Fibroblast of upper back skin (primary cell): ENCODE measurements around the gene HSPB1.
"Not testable (repeated sequence)": the region's sequence is repeated elsewhere in the genome, so short reads cannot be mapped to it uniquely, and the experiment has no call there.

Experiments
- DNase-seq: peaks from one replicate; pipeline ENCODE4 v3.0.0-alpha.2; 2013

Gene HSPB1

DNA sequence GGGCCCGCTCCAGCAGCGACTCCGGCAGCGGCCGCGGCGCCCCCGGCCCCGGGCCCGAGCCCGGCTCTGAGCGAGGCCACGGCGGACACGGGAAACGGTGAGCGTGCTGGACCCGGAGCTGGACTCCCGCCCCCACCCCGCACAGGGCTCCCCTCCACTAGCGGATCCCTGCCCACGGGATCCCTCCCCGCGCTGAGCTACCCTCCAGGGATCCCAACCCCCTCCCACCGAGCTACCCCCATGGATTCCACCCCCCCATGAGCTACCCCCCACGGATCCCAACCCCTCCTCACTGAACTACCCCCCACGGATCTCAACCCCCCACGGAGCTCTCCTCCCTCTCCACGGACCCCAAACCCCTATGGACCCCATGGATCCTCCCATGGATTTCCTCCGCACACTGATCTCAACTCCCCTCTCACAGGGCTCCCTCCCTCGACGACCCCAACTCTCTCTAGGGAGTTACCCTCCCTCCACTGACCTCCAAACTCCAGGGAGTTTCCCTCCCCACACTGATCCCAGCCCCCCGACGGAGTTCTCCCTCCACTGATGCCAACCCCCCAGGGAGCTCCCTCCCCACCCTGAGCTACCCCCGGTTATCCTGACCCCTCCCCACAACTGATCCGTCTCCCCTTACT is 20.6 kb upstream of the HSPB1 start:
- no peak for DNase-seq

DNA sequence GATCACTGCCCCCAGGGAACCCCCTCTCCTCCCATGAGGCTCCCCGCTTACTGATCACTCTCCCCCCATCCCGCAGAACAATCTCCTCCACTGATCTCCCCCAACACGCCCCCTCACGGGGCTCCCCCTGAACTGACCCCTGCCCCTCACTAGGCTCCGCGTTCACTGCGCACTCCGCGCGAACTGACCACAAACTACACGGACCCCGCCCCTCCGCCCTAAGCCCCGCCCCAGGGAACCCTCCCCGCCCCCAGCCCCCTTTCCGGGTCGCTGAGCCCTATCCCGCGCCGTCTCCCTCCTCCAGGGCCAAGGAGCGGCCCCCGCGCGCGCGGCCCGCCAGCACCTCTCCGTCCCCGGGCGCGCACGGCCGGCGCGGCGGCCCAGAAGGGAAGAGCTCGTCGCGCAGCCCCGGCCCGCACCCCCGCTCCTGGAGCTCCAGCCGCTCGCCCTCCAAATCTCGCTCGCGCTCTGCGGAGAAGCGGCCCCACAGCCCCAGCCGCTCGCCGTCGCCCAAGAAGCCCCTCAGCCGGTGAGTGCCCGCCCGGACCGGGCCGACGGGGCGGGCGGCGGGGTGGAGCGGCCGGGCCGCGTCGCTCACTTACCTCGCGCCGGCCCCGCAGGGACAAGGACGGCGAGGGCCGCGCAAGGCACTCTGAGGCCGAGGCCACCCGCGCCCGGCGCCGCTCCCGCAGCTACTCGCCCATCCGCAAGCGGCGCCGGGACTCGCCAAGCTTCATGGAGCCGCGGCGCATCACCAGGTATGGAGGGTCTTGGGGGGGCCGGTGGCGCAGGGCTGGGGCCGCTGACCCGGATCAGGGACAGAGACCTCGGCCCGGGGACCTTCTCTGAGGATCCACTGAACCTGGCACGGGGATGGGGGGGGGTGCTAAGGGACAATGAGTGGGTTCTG is 19.9 kb upstream of the HSPB1 start:
- DNase-seq: no peak

DNA sequence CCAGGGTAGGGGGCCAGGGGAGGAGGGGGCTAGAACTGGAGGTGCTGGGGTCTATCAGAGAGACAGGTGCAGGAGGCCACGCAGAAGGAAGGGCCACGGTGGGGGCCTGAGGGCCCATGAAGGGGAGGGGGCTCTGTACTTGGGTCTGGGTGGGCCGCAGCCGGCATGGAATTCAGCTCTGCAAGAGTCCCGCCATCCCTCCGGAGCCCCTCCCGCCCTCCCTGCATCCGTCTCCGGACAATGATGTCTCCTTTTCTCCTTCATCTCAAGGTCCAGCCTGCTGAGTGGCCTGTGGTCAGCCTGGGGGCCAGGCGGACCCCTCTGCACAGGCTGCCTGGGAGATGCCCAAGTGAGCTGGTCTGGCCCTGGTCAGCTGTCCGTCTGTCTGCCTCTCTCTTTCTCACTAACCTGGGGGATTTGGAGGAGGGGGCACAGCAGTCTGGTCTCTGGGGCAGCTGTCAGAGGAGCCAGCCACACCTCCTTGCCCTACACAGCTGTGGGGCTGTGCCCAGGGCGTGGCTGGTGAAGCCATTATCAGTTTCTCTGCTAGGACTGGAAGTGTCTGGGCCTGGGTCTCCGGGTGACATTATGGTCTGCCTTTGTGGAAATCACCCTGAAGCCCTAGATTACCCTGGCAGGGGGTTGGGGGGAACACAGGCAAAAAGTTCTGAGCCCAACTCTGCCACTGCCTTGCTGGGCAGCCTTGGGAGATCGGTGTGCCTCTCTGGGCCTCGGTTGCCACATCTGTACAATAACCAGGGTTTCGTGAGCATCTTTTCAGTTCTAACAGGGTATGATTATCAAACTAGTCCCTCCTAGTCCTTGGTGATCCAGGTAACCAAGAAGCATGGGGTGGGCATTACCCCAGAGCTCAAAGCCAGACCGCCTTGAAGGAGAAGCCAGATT is 19.0 kb upstream of the HSPB1 start:
- no peak for DNase-seq

DNA sequence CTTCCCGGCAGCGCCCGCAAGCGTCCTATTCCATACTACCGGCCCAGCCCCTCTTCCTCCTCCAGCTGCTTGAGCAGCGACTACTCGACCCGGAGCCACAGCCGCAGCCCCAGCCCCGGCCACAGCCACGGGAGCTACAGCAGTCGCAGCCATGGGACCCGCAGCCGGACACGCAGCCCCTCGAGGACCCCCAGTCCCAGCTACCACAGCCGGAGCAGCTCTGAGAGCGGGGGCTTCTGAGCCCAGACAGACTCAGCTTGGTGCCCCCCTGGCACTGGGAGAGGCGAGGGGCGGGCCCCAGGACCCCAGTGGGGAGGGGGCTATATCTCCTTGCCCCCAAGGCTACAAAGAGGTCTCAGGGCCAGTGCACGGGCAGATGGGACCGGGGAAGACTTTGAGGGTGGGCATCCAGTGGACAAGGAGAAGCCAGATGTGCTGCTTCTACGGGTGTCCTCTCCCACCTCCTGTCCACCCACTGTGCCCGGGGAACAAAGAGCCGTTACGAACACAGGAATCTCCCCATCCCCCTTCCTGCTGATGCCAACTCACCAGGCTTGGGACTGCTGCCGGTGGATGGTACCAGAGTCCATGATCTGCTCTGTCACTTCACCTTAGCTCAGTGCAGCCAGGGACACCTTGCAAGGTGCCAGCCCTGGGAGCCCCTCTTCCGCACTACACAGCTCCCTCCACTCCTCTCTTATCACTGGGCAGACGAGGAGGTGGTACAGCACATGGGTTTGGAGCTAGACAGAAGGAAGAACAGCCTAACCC is 16.7 kb upstream of the HSPB1 start:
- no peak for DNase-seq

DNA sequence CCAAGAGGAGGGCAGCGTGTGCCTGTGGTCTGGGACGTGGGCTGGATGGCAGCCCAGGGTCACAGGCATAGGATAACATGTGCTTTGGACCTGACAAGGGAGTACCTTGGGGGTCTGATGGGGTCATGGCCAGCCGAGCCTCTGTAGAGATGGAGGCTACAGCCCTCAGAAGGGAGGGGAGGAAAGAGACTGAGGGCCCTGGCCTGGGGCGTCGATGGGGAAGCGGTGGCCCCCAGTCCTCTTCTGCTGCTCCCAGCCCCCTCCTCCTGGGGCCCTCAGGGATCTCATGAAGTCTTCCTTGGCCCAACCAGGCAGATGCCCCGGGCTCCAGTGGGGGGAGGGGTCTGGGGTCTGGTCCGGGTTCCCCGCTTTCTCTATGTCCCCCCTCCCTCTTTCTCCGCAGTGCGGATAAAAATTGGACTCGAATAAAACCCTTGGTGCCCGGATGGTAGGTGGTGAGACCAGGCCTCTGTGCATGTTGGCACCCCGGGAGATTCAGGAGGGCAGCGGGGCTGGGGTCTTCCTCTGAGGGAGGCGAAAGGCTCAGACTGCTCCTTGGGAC is 15.6 kb upstream of the HSPB1 start:
- DNase-seq: no peak

DNA sequence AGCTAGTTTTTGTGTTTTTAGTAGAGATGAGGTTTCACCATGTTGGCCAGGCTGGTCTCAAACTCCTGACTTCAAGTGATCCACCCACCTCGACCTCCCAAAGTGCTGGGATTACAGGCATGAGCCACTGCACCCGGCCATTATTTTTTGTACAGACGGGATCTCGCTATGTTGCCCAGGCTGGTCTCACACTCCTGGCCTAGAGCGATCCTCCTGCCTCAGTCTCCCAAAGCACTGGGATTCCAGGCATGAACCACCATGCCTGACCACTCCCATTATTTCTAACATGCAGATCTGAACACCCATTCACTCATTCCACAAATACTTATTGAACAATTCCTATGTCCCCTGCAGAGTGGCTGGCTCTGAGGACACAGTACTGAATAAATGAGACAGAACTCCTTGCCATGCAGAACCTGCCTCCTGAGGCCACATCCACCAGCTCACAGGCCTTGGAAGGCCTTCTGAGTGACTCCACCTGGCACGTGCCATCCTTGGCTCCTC is 11.6 kb upstream of the HSPB1 start:
- DNase-seq: peak; percentile 63

DNA sequence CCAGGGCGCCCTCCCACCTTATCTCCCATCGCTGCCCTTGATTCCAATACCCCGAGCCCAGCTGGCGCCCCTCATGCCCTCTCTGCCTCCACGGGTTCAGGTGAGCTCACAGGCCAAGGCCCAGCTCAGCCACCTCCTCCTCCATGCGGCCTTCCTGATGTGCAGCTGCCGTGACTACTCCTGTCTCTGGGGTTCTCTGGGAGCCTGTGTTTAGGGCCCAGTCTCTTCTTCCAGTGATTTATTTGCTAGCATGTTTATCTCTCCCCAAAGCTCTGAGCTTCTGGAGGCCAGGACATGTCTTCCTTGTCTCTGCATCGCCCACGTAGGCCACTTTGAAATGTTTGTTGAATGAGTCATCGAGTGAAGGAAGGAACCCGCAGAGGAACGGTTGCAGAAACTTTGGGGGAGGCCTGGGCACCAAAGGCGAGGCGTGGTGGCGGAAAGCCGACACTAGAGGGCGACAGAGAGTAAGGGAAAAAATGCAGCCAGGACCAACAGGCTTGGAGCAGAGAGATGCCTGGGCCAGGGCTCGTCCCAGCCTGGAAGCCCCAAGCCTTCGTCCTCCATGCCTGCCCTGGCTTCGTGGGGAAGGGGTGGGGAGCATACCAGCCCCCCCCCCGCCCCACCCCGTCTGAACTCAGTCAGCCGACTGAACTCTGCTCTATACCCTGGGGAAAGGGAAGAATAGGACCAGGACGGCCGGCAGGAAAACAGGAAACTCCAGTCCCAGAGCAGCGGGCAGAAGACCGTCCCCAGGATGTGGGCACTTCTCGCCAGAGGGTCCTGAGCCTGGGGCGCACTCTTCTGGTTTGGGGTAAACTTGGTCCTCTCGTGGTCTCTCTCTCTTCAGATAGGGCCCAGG is 10.9 kb upstream of the HSPB1 start:
- DNase-seq: peak; percentile 99

DNA sequence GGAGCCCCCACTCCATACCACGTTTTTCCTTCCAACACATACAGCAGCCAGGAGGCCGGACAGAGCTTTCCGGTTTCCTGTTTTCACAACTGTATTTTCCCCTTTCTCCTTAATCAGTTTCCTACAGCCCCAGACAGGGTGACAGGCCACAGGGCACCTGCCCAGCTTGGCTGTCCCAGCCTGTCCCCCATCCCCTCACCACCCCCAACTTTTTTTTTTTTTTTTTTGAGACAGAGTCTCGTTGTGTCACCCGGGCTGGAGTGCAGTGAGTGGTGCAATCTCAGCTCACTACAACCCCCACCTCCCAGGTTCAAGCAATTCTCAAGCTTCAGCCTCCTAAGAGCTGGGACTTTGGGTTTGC is 10.3 kb upstream of the HSPB1 start:
- DNase-seq: peak; percentile 35

DNA sequence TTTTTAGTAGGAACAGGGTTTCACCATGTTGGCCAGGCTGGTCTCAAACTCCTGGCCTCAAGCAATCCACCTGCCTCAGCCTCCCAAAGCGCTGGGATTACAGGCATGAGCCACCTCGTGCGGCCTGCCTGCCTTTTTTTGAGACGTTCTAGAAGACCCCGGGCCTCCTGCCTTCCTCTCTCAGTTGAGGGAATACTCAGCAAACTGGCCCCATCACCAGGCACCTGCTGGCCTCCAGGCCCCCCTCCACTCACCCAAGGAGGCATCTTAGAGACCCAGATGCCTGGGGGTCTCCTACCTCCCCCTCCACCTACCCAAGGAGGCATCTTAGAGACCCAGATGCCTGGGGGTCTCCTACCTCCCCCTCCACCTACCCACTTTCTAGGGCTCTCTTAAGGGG is 9.6 kb upstream of the HSPB1 start:
- DNase-seq: not testable (repeated sequence)

DNA sequence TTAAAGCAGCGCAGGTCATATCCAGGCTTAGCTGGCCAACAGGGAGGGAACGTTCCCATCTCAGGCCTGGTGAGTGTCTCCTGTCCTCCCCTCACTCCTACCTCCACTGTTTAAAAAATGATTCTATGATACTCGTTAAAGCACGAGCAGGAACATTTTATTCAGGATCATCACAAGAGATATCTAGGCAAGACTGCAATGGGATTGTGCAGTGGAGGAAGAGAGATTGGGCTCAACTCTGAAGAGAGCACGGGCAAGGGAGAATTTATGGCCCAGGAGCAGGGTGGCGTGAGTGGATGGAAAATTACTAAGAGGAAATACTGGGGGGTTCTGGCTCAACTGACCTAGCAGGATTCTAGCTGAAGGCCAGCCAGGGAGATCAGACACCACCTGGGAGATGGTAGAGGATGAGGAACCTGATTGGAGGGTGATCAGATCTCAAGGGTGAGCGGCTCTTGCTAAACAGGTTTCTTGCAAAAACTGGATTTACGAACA is 9.0 kb upstream of the HSPB1 start:
- no peak for DNase-seq

DNA sequence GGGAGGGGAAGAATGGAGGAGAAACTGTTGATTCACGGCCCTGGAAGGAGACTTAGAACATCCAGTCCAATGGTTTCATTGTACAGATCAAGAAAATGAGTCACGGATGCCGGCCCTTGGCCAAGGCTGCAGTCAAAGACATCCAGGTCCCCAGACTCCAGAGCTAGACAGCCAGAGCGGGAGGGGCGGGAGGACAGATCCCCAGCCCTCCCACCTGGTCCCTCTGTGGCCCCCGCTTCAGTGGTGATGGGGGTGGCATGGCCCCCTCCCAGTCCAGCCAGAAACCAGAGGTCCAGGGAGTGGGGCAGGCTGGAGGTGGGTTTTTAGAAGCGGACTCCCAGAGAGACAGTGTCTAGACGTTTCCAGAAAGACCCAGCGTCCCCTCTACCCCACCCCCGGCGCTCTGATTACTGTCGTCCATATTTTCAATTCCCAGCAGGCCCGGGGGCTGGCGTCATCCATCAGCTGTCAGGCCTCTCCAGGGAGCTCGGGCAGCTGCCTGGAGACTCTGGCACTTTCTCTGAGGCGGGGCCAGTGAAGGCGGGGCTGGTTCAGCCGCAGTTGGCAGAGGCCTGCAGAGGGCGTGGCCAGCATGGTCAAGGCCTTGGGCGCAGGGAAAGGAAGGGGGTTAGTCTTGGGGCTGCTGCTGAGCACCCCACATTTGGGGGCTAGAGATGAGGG is 8.0 kb upstream of the HSPB1 start:
- peak; percentile 95 for DNase-seq

DNA sequence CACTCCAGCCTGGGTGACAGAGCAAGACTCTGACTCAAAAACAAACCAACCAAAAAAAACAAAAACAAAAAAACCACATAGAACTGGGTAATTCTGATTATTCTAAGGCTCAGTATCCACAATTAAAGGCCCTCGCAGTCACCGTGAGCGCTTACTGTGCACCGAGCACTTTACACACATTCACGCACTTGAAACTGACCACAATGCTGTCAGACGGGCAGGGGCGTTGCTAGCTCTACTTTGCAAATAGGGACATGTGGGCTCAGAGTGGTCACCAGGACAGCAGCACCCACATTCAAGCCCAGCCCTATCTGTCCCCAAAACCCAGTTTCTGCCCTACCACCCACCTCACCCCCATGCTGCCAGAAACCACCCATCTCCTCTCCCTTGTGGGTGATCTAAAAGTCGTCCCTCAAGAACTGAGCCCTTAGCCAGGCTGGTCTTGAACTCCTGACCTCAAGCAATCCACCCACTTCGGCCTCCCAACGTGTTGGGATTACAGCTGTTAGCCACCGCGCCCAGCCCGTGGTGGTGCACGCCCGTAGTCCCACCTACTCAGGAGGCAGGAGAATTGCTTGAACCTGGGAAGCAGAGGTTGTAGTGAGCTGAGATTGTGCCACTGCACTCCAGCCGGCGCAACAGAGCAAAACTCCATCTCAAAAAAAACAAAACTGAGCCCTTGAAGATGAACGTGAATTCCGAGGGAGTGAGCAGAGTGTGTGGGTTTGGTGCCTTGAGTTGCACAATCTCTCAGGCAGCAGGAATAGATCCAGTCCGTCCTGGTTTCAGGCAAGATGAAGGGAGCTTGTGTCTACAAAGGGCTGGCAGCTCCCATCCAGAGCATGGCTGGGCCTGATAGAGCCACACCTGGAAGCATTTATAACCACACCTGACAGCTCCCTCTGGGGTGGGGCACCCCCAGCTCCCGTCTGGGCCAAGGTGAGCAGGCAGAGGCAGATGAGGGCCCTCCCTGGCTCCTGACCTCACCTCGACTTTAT is 5.4 kb upstream of the HSPB1 start:
- peak; percentile 86 for DNase-seq

DNA sequence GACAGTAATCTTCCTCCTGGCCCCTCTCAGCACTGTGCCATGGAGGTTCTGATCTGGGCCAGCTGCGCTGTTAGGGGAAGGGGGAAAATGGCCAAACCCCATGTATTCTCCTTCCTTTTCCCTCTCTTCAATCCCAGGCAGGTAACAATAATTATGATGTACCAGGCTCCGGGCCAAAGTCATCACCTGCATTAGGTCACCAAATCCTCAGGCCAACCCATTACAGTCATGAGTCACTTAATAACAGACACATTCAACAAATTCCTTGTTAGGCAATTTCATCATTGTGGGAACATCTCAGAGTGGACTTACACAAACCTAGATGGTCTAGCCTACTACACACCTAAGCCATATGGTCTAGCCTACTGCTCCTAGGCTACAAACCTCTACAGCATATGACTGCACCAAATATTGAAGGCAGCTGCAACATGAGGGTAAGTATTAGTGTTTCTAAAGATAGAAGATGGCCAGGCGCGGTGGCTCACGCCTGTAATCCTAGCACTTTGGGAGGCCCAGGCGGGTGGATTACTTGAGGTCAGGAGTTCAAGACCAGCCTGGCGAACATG is 2.2 kb upstream of the HSPB1 start:
- DNase-seq: peak; percentile 80

DNA sequence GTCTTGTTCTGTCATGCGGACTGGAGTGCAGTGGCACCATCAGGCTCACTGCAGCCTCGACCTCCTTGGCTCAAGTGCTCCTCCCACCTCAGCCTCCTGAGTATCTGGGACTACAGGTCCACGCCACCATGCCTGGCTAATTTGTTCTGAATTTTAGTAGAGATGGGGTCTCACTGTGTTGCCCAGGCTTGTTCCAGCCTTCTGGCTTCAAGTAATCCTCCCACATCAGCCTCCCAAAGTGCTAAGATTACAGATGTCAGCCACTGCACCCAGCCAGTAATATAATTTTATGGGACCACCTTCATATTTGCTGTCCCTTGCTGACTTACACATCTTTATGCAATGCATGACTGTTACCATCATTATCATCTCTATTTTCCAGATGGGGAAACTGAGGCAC is 1.5 kb upstream of the HSPB1 start:
- DNase-seq: no peak

DNA sequence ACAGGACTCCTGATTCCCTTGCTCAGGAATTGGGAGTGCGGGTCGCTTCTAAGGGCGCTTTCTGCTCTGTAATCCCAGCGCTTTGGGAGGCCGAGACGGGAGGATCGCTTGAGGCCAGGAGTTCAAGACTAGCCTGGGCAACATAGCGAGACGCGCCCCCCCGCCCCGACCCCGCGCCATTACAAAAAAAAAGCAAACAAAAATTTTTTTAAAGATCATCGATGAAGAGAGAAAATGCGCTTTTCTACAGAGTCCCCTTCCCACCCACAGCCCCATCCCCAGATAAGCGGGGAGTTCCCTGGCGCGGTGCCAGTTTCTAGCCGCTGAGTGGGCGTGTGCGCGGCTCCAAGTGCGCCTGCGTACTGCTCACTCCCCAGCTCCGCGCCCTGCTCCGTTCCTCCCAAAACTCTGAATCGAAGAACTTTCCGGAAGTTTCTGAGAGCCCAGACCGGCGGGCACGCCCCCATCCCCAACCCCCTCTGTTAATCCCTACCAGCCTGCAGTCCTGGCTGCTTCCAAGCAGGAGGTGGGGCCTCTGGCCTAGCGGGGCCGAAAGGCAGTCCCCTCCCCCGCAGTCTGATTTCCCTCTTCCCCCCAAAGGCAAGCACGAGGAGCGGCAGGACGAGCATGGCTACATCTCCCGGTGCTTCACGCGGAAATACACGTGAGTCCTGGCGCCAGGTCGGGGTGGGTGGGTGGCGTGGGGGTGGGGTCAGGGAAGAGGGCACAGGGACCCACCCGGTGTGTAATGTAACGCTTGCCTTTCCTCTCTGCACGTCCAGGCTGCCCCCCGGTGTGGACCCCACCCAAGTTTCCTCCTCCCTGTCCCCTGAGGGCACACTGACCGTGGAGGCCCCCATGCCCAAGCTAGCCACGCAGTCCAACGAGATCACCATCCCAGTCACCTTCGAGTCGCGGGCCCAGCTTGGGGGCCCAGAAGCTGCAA is 1.0 kb downstream of the HSPB1 start:
- DNase-seq: peak; percentile 96

DNA sequence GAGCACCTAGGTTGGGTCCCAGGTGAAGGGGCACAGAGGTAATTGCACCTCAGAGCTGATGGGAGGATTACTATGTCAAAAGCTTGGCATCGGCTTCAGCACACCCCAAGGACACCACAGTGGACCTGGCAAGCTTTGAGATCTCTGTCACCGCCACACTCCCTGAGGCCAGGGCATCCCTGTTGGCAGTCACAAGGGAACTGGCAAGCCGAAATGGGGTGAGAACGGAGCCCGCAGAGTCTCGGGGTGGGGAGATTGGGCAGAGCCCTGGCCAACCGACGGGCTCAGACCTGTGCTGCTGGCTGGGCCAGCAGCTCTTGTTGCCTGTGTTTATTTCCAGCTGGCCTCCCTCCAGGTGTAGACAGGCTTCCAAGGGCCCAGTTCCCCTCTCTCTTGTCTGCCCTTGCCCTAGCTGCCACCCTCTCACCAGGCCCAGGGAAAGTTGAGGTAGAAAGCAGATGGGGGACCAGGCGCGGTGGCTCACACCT is 2.5 kb downstream of the HSPB1 start:
- no peak for DNase-seq

DNA sequence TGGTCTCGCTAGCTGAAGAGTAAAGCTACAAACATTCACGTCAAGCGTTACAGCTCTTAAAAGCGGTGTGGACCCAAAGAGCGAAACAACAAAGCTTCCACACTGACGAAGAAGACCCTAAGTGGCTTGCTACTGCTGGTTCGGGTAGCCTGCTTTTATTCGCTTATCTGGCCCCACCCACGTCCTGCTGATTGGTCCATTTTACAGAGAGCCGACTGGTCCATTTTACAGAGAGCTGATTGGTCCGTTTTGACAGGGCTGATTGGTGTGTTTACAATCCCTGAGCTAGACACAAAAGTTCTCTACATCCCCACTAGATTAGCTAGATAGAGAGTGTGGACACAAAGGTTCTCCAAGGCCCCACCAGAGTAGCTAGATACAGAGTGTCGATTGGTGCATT is 6.4 kb downstream of the HSPB1 start:
- not testable (repeated sequence) for DNase-seq
